A673 (cell line): ENCODE measurements around the gene SAG. TPM values are rescaled to one million over a fixed set of nuclear protein-coding genes. Genes with fewer than 3 reads are reported as not detected.

ENCODE experiments used
- BruUV-seq: library from RNA; stranded (reverse); fragments of 400-500 nt; replicated peaks from 2 replicates; lab custom pipeline; 2021; lab: Mats Ljungman, UMichigan
- CTCF ChIA-PET: fragments of 300-600 bp; sonication (Branson Sonifier 250); formaldehyde crosslinking; loops from one replicate; lab custom pipeline; 2022; ENCODE audit warnings: antibody characterized with exemption; lab: Charles Lee
- POLR2A ChIA-PET: fragments of 300-600 bp; sonication (Branson Sonifier 250); formaldehyde crosslinking; loops from one replicate; lab custom pipeline; 2022; ENCODE audit warnings: antibody characterized with exemption; ENCODE audit not compliant: low non-redundant PET; lab: Charles Lee
- DNase-seq: peaks from one replicate; pipeline ENCODE4 v3.0.0-alpha.2; 2015; ENCODE audit warnings: low spot score
- H3K27ac ChIP-seq: fragments of 200-600 bp; sonication (generic); 2 replicates; pipeline ENCODE4 v1.5.1; 2016; ENCODE audit warnings: mixed run types, low read depth, mild to moderate bottlenecking, mixed read lengths, antibody characterized with exemption, low read length; ENCODE audit not compliant: poor library complexity, severe bottlenecking
- H3K27me3 ChIP-seq: fragments of 200-600 bp; sonication (generic); replicated peaks from 2 replicates; pipeline ENCODE4 v1.6.1; 2017; ENCODE audit warnings: mixed run types, low read depth, mild to moderate bottlenecking, mixed read lengths, antibody characterized with exemption, low read length; ENCODE audit not compliant: insufficient read depth, poor library complexity
- H3K36me3 ChIP-seq: fragments of 200-600 bp; sonication (generic); 2 replicates; pipeline ENCODE4 v1.6.1; 2016; ENCODE audit warnings: mixed run types, mild to moderate bottlenecking, mixed read lengths, antibody characterized with exemption, low read length; ENCODE audit not compliant: insufficient read depth, poor library complexity, severe bottlenecking
- H3K4me1 ChIP-seq: fragments of 200-600 bp; sonication (generic); 2 replicates; pipeline ENCODE4 v1.6.1; 2017; ENCODE audit warnings: mixed run types, mild to moderate bottlenecking, mixed read lengths, antibody characterized with exemption, low read length; ENCODE audit not compliant: insufficient read depth, poor library complexity, severe bottlenecking
- H3K4me3 ChIP-seq: fragments of 200-600 bp; sonication (generic); 2 replicates; pipeline ENCODE4 v1.5.1; 2016; ENCODE audit warnings: low read depth, mixed run types, mild to moderate bottlenecking, mixed read lengths, low read length; ENCODE audit not compliant: poor library complexity, severe bottlenecking
- H3K9me3 ChIP-seq: fragments of 200-600 bp; sonication (generic); 2 replicates; pipeline ENCODE4 v1.6.1; 2016; ENCODE audit warnings: mixed run types, low read depth, mild to moderate bottlenecking, mixed read lengths, antibody characterized with exemption, low read length; ENCODE audit not compliant: poor library complexity, severe bottlenecking
- CTCF ChIP-seq: fragments of 300-800, 200-600 bp; sonication (generic); conservative IDR thresholded peaks from 2 replicates; pipeline ENCODE4 v1.5.1; 2017; ENCODE audit warnings: low read depth, mild to moderate bottlenecking, antibody characterized with exemption, low read length, moderate library complexity, mixed read lengths
- EZH2 ChIP-seq: fragments of 200-600 bp; sonication (generic); IDR thresholded peaks from 2 replicates; pipeline ENCODE4 v1.6.1; 2017; ENCODE audit warnings: borderline replicate concordance, low read depth, mild to moderate bottlenecking, mixed read lengths, antibody characterized with exemption, low read length; ENCODE audit not compliant: poor library complexity, severe bottlenecking
- intact Hi-C: fragments of 100-400 bp; cut with micrococcal nuclease; formaldehyde crosslinking; loops from one replicate; pipeline ENCODE4 v1.10.0; 2022; ENCODE audit not compliant: unreplicated experiment
- total RNA-seq: library from RNA; stranded (reverse); gene quantifications from 2 replicates; pipeline ENCODE4 v1.2.3, GENCODE V29; 2021

The SAG gene
- total RNA-seq, 1 experiment from 2014 or later, result 1.3 TPM

GRCh38 chr2:233387667-233388528, 80.3 kb downstream of the SAG start:
- no TSS peak for BruUV-seq
- H3K36me3 ChIP-seq, result peaks cover 26% of the 10 kb centered on the region
- H3K4me1 ChIP-seq, result peaks cover 42% of the 10 kb centered on the region
- no peaks in the 10 kb centered on the region for H3K27me3 ChIP-seq
- no peak overlapping the region for H3K4me3 ChIP-seq
- intact Hi-C loops, result no loop called here
- peak; percentile 92 for DNase-seq
- no peaks in the 10 kb centered on the region for H3K9me3 ChIP-seq
- ChIA-PET POLR2A (no interaction called here), CTCF (no interaction called here)
- H3K27ac ChIP-seq, result peak overlapping the region; percentile 70
- TF ChIP-seq CTCF (no peak), EZH2 (no peak)

- BruUV-seq, result no TSS peak
- no peak overlapping the region for H3K27ac ChIP-seq
- no peaks in the 10 kb centered on the region for H3K9me3 ChIP-seq
- no peaks in the 10 kb centered on the region for H3K27me3 ChIP-seq
- intact Hi-C loops, result no loop called here
- peaks cover 36% of the 10 kb centered on the region for H3K4me1 ChIP-seq
- peaks cover 29% of the 10 kb centered on the region for H3K36me3 ChIP-seq
- TF ChIP-seq CTCF (no peak), EZH2 (no peak)
- ChIA-PET POLR2A (no interaction called here), CTCF (no interaction called here)
- no peak for DNase-seq
- no peak overlapping the region for H3K4me3 ChIP-seq
These were observed 82.0 kb downstream of the SAG start for GRCh38 chr2:233389601-233390125.

- POLR2A ChIA-PET, result no interaction called here
- intact Hi-C loops, result no loop called here
- DNase-seq, result no peak
- no peak overlapping the region for H3K4me3 ChIP-seq
- CTCF ChIA-PET, result no interaction called here
- H3K36me3 ChIP-seq, result peaks cover 22% of the 10 kb centered on the region
- H3K27ac ChIP-seq, result peak overlapping the region; percentile 30
- H3K4me1 ChIP-seq, result peaks cover 15% of the 10 kb centered on the region
- no peaks in the 10 kb centered on the region for H3K9me3 ChIP-seq
- TF ChIP-seq CTCF (no peak), EZH2 (no peak)
- no peaks in the 10 kb centered on the region for H3K27me3 ChIP-seq
- BruUV-seq, result no TSS peak
These were observed 88.1 kb downstream of the SAG start for GRCh38 chr2:233395687-233396086.

Other genes starting within 250 kb of the SAG start
- 2.3 and 3.0 TPM in 2 replicates for gene INPP5D, start 247.5 kb upstream of the SAG start, total RNA-seq
- 38.2 and 43.2 TPM in 2 replicates for gene ATG16L1, start 56.1 kb upstream of the SAG start, total RNA-seq
- 106 and 128 TPM in 2 replicates for gene DGKD, start 46.7 kb downstream of the SAG start, total RNA-seq